HepG2 (cell line): ENCODE results near the gene KIF24. TPM values are rescaled to one million over a fixed set of nuclear protein-coding genes. Genes with fewer than 3 reads are reported as not detected.

Source experiments
- ARNTL ChIP-seq: sonication (generic); formaldehyde crosslinking; IDR thresholded peaks from 2 replicates; pipeline ENCODE4 v1.4.0; 2020; ENCODE audit warnings: mild to moderate bottlenecking, missing genetic modification reagents
- DRAP1 ChIP-seq: IDR thresholded peaks from 2 replicates; pipeline ENCODE4 v1.6.1; 2016; ENCODE audit warnings: missing genetic modification reagents, missing compliant biosample characterization
- ELF3 ChIP-seq: IDR thresholded peaks from 2 replicates; pipeline ENCODE4 v1.6.1; 2016; ENCODE audit warnings: missing genetic modification reagents, missing compliant biosample characterization
- ETV5 ChIP-seq: IDR thresholded peaks from 2 replicates; pipeline ENCODE4 v1.6.1; 2018; ENCODE audit warnings: missing biosample characterization, missing genetic modification reagents, inconsistent platforms, borderline replicate concordance
- HIC2 ChIP-seq: sonication (generic); formaldehyde crosslinking; IDR thresholded peaks from 2 replicates; pipeline ENCODE4 v1.9.0; 2022; ENCODE audit warnings: low read depth, missing genetic modification reagents
- HIVEP1 ChIP-seq: sonication (generic); formaldehyde crosslinking; IDR thresholded peaks from 2 replicates; pipeline ENCODE4 v1.4.0; 2020; ENCODE audit warnings: mild to moderate bottlenecking, missing genetic modification reagents
- MEIS2 ChIP-seq: sonication (generic); formaldehyde crosslinking; IDR thresholded peaks from 2 replicates; pipeline ENCODE4 v1.9.0; 2021; ENCODE audit warnings: mild to moderate bottlenecking, missing genetic modification reagents
- NCOA1 ChIP-seq: sonication (generic); formaldehyde crosslinking; IDR thresholded peaks from 2 replicates; pipeline ENCODE4 v1.9.0; 2021; ENCODE audit warnings: missing genetic modification reagents
- SALL1 ChIP-seq: sonication (generic); formaldehyde crosslinking; IDR thresholded peaks from 2 replicates; pipeline ENCODE4 v1.8.0; 2022; ENCODE audit warnings: mild to moderate bottlenecking, missing genetic modification reagents
- SKI ChIP-seq: fragments of 450-650 bp; IDR thresholded peaks from one replicate; pipeline ENCODE4 v1.6.1; 2018; ENCODE audit warnings: mild to moderate bottlenecking; ENCODE audit not compliant: partially characterized antibody
- SNRNP70 ChIP-seq: fragments of 200-400 bp; formaldehyde crosslinking; IDR thresholded peaks from 2 replicates; pipeline ENCODE4 v1.6.1; 2017; ENCODE audit warnings: mild to moderate bottlenecking, low read depth, low read length, moderate library complexity
- SP4 ChIP-seq: sonication (generic); formaldehyde crosslinking; IDR thresholded peaks from 2 replicates; pipeline ENCODE4 v1.8.1; 2023; ENCODE audit warnings: mild to moderate bottlenecking, missing genetic modification reagents
- ZBTB21 ChIP-seq: sonication (generic); formaldehyde crosslinking; IDR thresholded peaks from 2 replicates; pipeline ENCODE4 v1.4.0; 2020; ENCODE audit warnings: missing genetic modification reagents
- ZKSCAN1 ChIP-seq: fragments of 150-350 bp; IDR thresholded peaks from 2 replicates; pipeline ENCODE4 v1.6.1; 2014; ENCODE audit warnings: low read length
- ZNF383 ChIP-seq: sonication (generic); formaldehyde crosslinking; IDR thresholded peaks from 2 replicates; pipeline ENCODE4 v1.4.0; 2020; ENCODE audit warnings: missing genetic modification reagents, mild to moderate bottlenecking, borderline replicate concordance
- ZNF589 ChIP-seq: sonication (generic); formaldehyde crosslinking; conservative IDR thresholded peaks from 2 replicates; pipeline ENCODE4 v1.8.0; 2022; ENCODE audit warnings: mild to moderate bottlenecking, moderate library complexity, missing genetic modification reagents
- ZNF609 ChIP-seq: sonication (generic); formaldehyde crosslinking; IDR thresholded peaks from 2 replicates; pipeline ENCODE4 v1.4.0; 2020; ENCODE audit warnings: mild to moderate bottlenecking, missing genetic modification reagents, borderline replicate concordance
- ZNF691 ChIP-seq: sonication (generic); formaldehyde crosslinking; IDR thresholded peaks from 2 replicates; pipeline ENCODE4 v1.4.0; 2020; ENCODE audit warnings: missing genetic modification reagents, low read depth, mild to moderate bottlenecking, borderline replicate concordance
- ZNF772 ChIP-seq: sonication (generic); formaldehyde crosslinking; IDR thresholded peaks from 2 replicates; pipeline ENCODE4 v1.5.0; 2020; ENCODE audit warnings: mild to moderate bottlenecking, missing genetic modification reagents
- ZNF784 ChIP-seq: sonication (generic); formaldehyde crosslinking; IDR thresholded peaks from 2 replicates; pipeline ENCODE4 v1.5.1; 2020; ENCODE audit warnings: missing genetic modification reagents, mild to moderate bottlenecking, borderline replicate concordance
- ZNF878 ChIP-seq: sonication (generic); formaldehyde crosslinking; IDR thresholded peaks from 2 replicates; pipeline ENCODE4 v1.8.1; 2023; ENCODE audit warnings: mild to moderate bottlenecking, missing genetic modification reagents, moderate library complexity
- polyA plus RNA-seq, 8 experiments: library from polyadenylated mRNA; depleted of rRNA in 3 of 8; stranded (reverse) in 7 of 8; unstranded in 1 of 8; fragments of >200 nt; fragmentation: Illumina TruSeq in 4 of 8; extraction: Trizol in 4 of 8; gene quantifications; 2 replicates each; pipeline versions ENCODE4 v1.2.1 to v1.2.3, GENCODE V29; 2011 to 2016; ENCODE audit warnings: low read depth in 4 of 8, missing spikeins in 1 of 8, mixed read lengths in 1 of 8; ENCODE audit not compliant: insufficient read depth in 1 of 8
- total RNA-seq, 5 experiments: library from RNA; depleted of rRNA; stranded (reverse); fragments of >200 nt; fragmentation: Illumina TruSeq; extraction: Trizol; gene quantifications; 2 replicates each; pipeline ENCODE4 v1.2.3, GENCODE V29; 2016; ENCODE audit warnings: low read depth in 1 of 5

The KIF24 gene
- total and polyA plus RNA-seq, 2 of the 13 experiments (the other 11 are each of a cell fraction or from before 2014, with no cell fraction given): 1.1 to 3.0 TPM

- TF ChIP-seq ZNF878 (CRISPR knock-in tag) (no peak), ZNF609 (peak; percentile 49; the same call in 1 of the 2 replicates), SALL1 (CRISPR knock-in tag) (peak; percentile 91), MEIS2 (CRISPR knock-in tag) (no peak), HIC2 (peak; percentile 74; the same call in 1 of the 2 replicates), ZNF784 (CRISPR knock-in tag) (0 out of 2 replicates have a peak, but pooled peaks have one; percentile 32), ETV5 (CRISPR knock-in tag) (peak; percentile 44; the same call in 1 of the 2 replicates), ELF3 (CRISPR knock-in tag) (peak; percentile 67), HIVEP1 (peak; percentile 55; the same call in 1 of the 2 replicates), ARNTL (CRISPR knock-in tag) (peak; percentile 65; the same call in 1 of the 2 replicates), SP4 (CRISPR knock-in tag) (peak; percentile 71), ZNF589 (CRISPR knock-in tag) (no peak), NCOA1 (CRISPR knock-in tag) (0 out of 2 replicates have a peak, but pooled peaks have one; percentile 32), SNRNP70 (no peak), ZNF383 (CRISPR knock-in tag) (no peak), ZNF691 (CRISPR knock-in tag) (0 out of 2 replicates have a peak, but pooled peaks have one; percentile 48), ZNF772 (CRISPR knock-in tag) (peak; percentile 77; the same call in 1 of the 2 replicates), ZKSCAN1 (no peak), DRAP1 (CRISPR knock-in tag) (peak; percentile 78), ZBTB21 (CRISPR knock-in tag) (peak; percentile 18; the same call in 1 of the 2 replicates), SKI (peak; percentile 47)
Measured at GRCh38 chr9:34374905-34375552, 46.0 kb upstream of the KIF24 start (continued).
